ENCODE results near the gene BNIP2. TPM values are rescaled to one million over a fixed set of nuclear protein-coding genes. Genes with fewer than 3 reads are reported as not detected.

The BNIP2 gene
- total and polyA plus RNA-seq, 2 of the 13 experiments (the other 11 are each of a cell fraction or from before 2014, with no cell fraction given) = 17.4 to 57.6 TPM

DNA sequence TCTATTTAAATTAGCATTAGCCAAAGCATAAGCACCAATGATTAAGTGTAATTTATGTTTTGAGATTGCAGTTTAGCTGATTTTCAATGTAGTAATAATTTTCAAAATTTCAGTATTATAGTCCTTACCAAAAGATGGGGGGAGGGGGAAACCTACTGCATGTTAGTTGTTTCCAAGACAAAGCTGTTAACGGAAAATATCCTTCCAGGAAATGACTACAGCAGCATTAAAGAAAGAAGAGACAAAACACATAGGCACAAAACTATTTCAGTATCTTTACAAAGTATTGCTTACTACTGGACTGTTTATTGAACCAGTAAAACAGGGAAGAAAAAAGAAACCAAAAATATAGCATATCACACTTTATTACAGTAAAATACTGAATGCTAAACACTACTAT is 10.5 kb downstream of the BNIP2 start:
- ATAC-seq = no peak
- in situ Hi-C loops (cut with HindIII; ENCODE audit: extremely low pct_ligation_motif_present, low pct_unique_long_range_greater_than_20kb) = loop anchor here (25.0 kb wide), 1 partner anchor 784 kb away; no protein-coding TSS in a partner anchor

More for the DNA sequence above, 10.5 kb downstream of the BNIP2 start:
- TF ChIP-seq ZNF510 (CRISPR knock-in tag; IDR thresholded peaks at IDR 0.05; ENCODE audit: low read depth) = no peak
- no peak for TF ChIP-seq ZNF496 (CRISPR knock-in tag; IDR thresholded peaks at IDR 0.05; ENCODE audit: insufficient replicate concordance)
- no peak for TF ChIP-seq ATF7-NPFF (CRISPR knock-in tag; IDR thresholded peaks at IDR 0.05; ENCODE audit: low read depth)
- TF ChIP-seq, protein P1, sequence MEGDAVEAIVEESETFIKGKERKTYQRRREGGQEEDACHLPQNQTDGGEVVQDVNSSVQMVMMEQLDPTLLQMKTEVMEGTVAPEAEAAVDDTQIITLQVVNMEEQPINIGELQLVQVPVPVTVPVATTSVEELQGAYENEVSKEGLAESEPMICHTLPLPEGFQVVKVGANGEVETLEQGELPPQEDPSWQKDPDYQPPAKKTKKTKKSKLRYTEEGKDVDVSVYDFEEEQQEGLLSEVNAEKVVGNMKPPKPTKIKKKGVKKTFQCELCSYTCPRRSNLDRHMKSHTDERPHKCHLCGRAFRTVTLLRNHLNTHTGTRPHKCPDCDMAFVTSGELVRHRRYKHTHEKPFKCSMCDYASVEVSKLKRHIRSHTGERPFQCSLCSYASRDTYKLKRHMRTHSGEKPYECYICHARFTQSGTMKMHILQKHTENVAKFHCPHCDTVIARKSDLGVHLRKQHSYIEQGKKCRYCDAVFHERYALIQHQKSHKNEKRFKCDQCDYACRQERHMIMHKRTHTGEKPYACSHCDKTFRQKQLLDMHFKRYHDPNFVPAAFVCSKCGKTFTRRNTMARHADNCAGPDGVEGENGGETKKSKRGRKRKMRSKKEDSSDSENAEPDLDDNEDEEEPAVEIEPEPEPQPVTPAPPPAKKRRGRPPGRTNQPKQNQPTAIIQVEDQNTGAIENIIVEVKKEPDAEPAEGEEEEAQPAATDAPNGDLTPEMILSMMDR (CRISPR knock-in tag; IDR thresholded peaks at IDR 0.05) = no peak
- TF ChIP-seq, protein P2, sequence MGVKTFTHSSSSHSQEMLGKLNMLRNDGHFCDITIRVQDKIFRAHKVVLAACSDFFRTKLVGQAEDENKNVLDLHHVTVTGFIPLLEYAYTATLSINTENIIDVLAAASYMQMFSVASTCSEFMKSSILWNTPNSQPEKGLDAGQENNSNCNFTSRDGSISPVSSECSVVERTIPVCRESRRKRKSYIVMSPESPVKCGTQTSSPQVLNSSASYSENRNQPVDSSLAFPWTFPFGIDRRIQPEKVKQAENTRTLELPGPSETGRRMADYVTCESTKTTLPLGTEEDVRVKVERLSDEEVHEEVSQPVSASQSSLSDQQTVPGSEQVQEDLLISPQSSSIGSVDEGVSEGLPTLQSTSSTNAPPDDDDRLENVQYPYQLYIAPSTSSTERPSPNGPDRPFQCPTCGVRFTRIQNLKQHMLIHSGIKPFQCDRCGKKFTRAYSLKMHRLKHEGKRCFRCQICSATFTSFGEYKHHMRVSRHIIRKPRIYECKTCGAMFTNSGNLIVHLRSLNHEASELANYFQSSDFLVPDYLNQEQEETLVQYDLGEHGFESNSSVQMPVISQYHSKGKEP (CRISPR knock-in tag; IDR thresholded peaks at IDR 0.05) = no peak
- Histone ChIP-seq H3K79me2 (ENCODE audit: insufficient read depth, low read length) (peaks cover 16% of the 10 kb centered on the region), H3K36me3 (replicated peaks in 1 of 2; ENCODE audit: control insufficient read depth in 1 of 2, insufficient read depth in 2 of 2, low read length in 2 of 2) (peaks cover 12 to 72% of the 10 kb centered on the region in 2 experiments), H3K4me1 (ENCODE audit: insufficient read depth, low read length) (no peaks in the 10 kb centered on the region), H4K20me1 (ENCODE audit: insufficient read depth, low read length) (peaks cover 10% of the 10 kb centered on the region; the same call in 1 of the 2 replicates), H2AFZ (ENCODE audit: low read length) (no peak overlapping the region), H3K27me3 (ENCODE audit: control insufficient read depth in 1 of 2, insufficient read depth in 2 of 2, low read length in 2 of 2) (no peaks in the 10 kb centered on the region), H3K4me2 (ENCODE audit: low read depth, low read length) (no peak overlapping the region), H3K4me3 (replicated peaks in 1 of 3; ENCODE audit: insufficient read depth in 1 of 3, low read depth in 2 of 3, low read length in 3 of 3) (no peak overlapping the region), H3K9me3 (ENCODE audit: low read length) (no peaks in the 10 kb centered on the region), H3K27ac (ENCODE audit: extremely low read length, insufficient read depth, low read length) (no peak overlapping the region), H3K9ac (ENCODE audit: insufficient read depth, low read depth, low read length) (no peak overlapping the region)
- no peak for FAIRE-seq
- intact Hi-C loops (cut with micrococcal nuclease; ENCODE audit: unreplicated experiment) = no loop called here
- ChIA-PET CTCF (ENCODE audit: low intra/inter-chr PET ratio, low total read pairs) (no interaction called here), POLR2A (no interaction called here)
- 100% methylated on average over 1 of the region's 1 CpG for WGBS (ENCODE audit: low lambda C conversion rate)
- DNase-seq (ENCODE audit: low spot score) = no peak
- no TSS peak for BruUV-seq (replicated peaks)
